ENCODE measurements around the gene AMER3.

DNA sequence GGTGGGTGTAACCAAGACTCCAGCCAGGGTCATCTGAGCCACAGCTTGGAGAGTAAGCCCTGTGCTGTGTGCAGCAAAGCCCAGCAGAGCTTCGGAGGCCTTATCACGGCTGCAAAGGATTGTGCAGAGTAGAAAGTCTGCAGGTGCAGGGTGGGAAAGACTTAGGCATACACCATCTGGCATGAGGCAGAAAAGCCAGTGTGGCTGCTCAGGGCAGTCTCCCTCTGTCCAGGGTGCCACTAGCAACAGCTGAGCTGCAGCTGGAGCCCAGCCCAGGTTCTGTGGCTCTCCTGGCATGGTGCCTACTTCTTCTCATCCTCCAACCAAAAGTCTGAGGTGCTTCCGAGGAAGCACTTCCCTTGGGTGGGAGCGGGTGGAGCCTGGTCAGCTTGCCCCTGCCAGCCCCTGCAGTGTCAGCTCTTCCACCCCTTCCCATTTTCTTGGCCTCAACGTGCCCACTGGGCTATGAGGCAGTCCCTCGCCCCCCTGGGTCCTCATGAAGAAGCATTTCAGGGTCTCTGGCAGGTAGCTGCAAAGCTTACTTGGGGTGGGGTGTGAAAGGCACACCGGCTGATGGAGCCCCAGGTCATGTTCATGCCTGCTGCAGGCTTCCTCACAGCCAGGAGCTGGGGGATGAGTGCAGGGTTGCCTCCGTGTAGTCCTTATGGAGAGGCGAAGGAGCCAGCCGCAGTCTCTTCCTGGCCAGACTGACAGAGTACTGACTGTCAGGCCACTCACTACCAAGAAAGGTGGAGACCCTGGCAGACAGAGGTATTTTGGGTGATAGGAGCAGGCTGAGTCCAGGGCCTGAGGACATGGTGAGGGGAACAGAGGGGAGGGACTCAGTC lies 4.8 kb downstream of the AMER3 start:
- TF ChIP-seq, protein P1, sequence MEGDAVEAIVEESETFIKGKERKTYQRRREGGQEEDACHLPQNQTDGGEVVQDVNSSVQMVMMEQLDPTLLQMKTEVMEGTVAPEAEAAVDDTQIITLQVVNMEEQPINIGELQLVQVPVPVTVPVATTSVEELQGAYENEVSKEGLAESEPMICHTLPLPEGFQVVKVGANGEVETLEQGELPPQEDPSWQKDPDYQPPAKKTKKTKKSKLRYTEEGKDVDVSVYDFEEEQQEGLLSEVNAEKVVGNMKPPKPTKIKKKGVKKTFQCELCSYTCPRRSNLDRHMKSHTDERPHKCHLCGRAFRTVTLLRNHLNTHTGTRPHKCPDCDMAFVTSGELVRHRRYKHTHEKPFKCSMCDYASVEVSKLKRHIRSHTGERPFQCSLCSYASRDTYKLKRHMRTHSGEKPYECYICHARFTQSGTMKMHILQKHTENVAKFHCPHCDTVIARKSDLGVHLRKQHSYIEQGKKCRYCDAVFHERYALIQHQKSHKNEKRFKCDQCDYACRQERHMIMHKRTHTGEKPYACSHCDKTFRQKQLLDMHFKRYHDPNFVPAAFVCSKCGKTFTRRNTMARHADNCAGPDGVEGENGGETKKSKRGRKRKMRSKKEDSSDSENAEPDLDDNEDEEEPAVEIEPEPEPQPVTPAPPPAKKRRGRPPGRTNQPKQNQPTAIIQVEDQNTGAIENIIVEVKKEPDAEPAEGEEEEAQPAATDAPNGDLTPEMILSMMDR (IDR thresholded peaks at IDR 0.05; ENCODE audit: poor library complexity), result no peak
- TF ChIP-seq EZH2 (IDR thresholded peaks at IDR 0.05; ENCODE audit: borderline replicate concordance), result no peak

Data from hepatocyte (in vitro differentiated cells).